ENCODE results near the gene LRRK1. TPM values are rescaled to one million over a fixed set of nuclear protein-coding genes. Genes with fewer than 3 reads are reported as not detected.
"Not testable (repeated sequence)": the region's sequence is repeated elsewhere in the genome, so short reads cannot be mapped to it uniquely, and the experiment has no call there.

Gene LRRK1
- polyA plus RNA-seq, 1 of the 3 experiments (the other 2 are of a cell fraction) = 6.9 TPM

- peaks cover 0 to 2% of the 10 kb centered on the region in 2 experiments for H3K36me3 ChIP-seq (replicated peaks in 1 of 2; ENCODE audit: control insufficient read depth in 1 of 2, insufficient read depth in 2 of 2, low read length in 1 of 2)
- 67% methylated on average over 6 of the region's 6 CpGs for WGBS (ENCODE audit: low lambda C conversion rate)
- TF ChIP-seq FOSL2 (IDR thresholded peaks at IDR 0.05; ENCODE audit: borderline replicate concordance, low read depth) (peak; percentile 36; the same call in 1 of the 2 replicates), EZH2phosphoT487 (IDR thresholded peaks at IDR 0.05; ENCODE audit: borderline replicate concordance, low read depth) (no peak)
- H3K4me1 ChIP-seq (ENCODE audit: control insufficient read depth in 1 of 2, insufficient read depth in 2 of 2, low read depth in 1 of 2, low read length in 1 of 2) = peaks cover 12 to 15% of the 10 kb centered on the region in 2 experiments; a peak in 3 of 4 replicates
- H4K20me1 ChIP-seq (ENCODE audit: insufficient read depth) = no peaks in the 10 kb centered on the region
- H3K27me3 ChIP-seq (ENCODE audit: insufficient read depth) = no peaks in the 10 kb centered on the region
- DNase-seq = no peak
- no peaks in the 10 kb centered on the region for H3K9me3 ChIP-seq
- H3K9me2 ChIP-seq = no peaks in the 10 kb centered on the region
- CTCF ChIA-PET = interaction anchor here (1.0 to 1.4 kb wide), 6 partner anchors 10 to 188 kb away, joined by 3 to 6 read pairs (median 4); no protein-coding TSS in a partner anchor
- no peaks in the 10 kb centered on the region for H3K79me2 ChIP-seq (ENCODE audit: insufficient read depth)
- peaks cover 5% of the 10 kb centered on the region for H3F3A ChIP-seq (replicated peaks; ENCODE audit: insufficient read depth)
- POLR2A ChIA-PET = no interaction called here
- no peak overlapping the region for H3K4me3 ChIP-seq (ENCODE audit: low read depth in 2 of 2, low read length in 1 of 2)
- H3K4me2 ChIP-seq = peak overlapping the region; percentile 55
- H3K27ac ChIP-seq (ENCODE audit: low read depth in 2 of 2, low read length in 1 of 2) = peak overlapping the region; percentile 58 to 87; a peak in 3 of 4 replicates
- peak overlapping the region; percentile 87 for H2AFZ ChIP-seq (ENCODE audit: low read depth)
- H3K9ac ChIP-seq = peak overlapping the region; percentile 68
Measured at GRCh38 chr15:101070502-101071273, 151.5 kb downstream of the LRRK1 start.

- Histone ChIP-seq H3K9me3 (no peaks in the 10 kb centered on the region), H3K9ac (no peak overlapping the region), H3K4me2 (no peak overlapping the region), H3K4me3 (ENCODE audit: low read depth in 2 of 2, low read length in 1 of 2) (no peak overlapping the region), H3K27ac (ENCODE audit: low read depth in 2 of 2, low read length in 1 of 2) (peak overlapping the region in 1 of 2 experiments; percentile 87; a peak in 2 of 4 replicates), H4K20me1 (ENCODE audit: insufficient read depth) (no peaks in the 10 kb centered on the region), H2AFZ (ENCODE audit: low read depth) (no peak overlapping the region), H3K36me3 (replicated peaks in 1 of 2; ENCODE audit: control insufficient read depth in 1 of 2, insufficient read depth in 2 of 2, low read length in 1 of 2) (no peaks in the 10 kb centered on the region), H3K79me2 (ENCODE audit: insufficient read depth) (no peaks in the 10 kb centered on the region), H3K27me3 (ENCODE audit: insufficient read depth) (no peaks in the 10 kb centered on the region), H3K4me1 (ENCODE audit: control insufficient read depth in 1 of 2, insufficient read depth in 2 of 2, low read depth in 1 of 2, low read length in 1 of 2) (peaks cover 12 to 15% of the 10 kb centered on the region in 2 experiments; a peak in 3 of 4 replicates), H3F3A (replicated peaks; ENCODE audit: insufficient read depth) (peaks cover 5% of the 10 kb centered on the region), H3K9me2 (no peaks in the 10 kb centered on the region)
- CTCF ChIA-PET = interaction anchor here (1.2 to 1.4 kb wide), 3 partner anchors 14 to 187 kb away, joined by 4 to 6 read pairs (median 5); no protein-coding TSS in a partner anchor
- WGBS (ENCODE audit: low lambda C conversion rate) = over 99% methylated on average over 10 of the region's 10 CpGs
- POLR2A ChIA-PET = no interaction called here
- DNase-seq = no peak
- TF ChIP-seq ELF1 (IDR thresholded peaks at IDR 0.05) = no peak
- TF ChIP-seq REST (IDR thresholded peaks at IDR 0.05; ENCODE audit: low read depth, low read length) = no peak
- TF ChIP-seq SIN3A (IDR thresholded peaks at IDR 0.05; ENCODE audit: borderline replicate concordance, low read depth, low read length) = no peak
- no peak for TF ChIP-seq YY1 (IDR thresholded peaks at IDR 0.05; ENCODE audit: low read depth)
- no peak for TF ChIP-seq FOXJ3 (CRISPR knock-in tag; IDR thresholded peaks at IDR 0.05)
- no peak for TF ChIP-seq RCOR1 (IDR thresholded peaks at IDR 0.05; ENCODE audit: low read length)
- no peak for TF ChIP-seq IRF3 (IDR thresholded peaks at IDR 0.05; ENCODE audit: low read depth, low read length)
- no peak for TF ChIP-seq MXI1 (IDR thresholded peaks at IDR 0.05; ENCODE audit: low read depth, low read length)
- TF ChIP-seq RAD21 (IDR thresholded peaks at IDR 0.05; ENCODE audit: low read length) = no peak
- TF ChIP-seq TCF12 (IDR thresholded peaks at IDR 0.05) = no peak
- no peak for TF ChIP-seq GABPA (IDR thresholded peaks at IDR 0.05; ENCODE audit: low read depth)
- no peak for TF ChIP-seq RFX5 (IDR thresholded peaks at IDR 0.05; ENCODE audit: low read length)
Measured at GRCh38 chr15:101071651-101072050, 152.5 kb downstream of the LRRK1 start.

- peaks cover 12 to 15% of the 10 kb centered on the region in 2 experiments; a peak in 3 of 4 replicates for H3K4me1 ChIP-seq (ENCODE audit: control insufficient read depth in 1 of 2, insufficient read depth in 2 of 2, low read depth in 1 of 2, low read length in 1 of 2)
- POLR2A ChIA-PET; H3K4me3 ChIP-seq (ENCODE audit: low read depth in 2 of 2, low read length in 1 of 2); H3K9ac ChIP-seq; H3K27ac ChIP-seq (ENCODE audit: low read depth in 2 of 2, low read length in 1 of 2); H3K9me3 ChIP-seq; H3K9me2 ChIP-seq; DNase-seq; H3K36me3 ChIP-seq (replicated peaks in 1 of 2; ENCODE audit: control insufficient read depth in 1 of 2, insufficient read depth in 2 of 2, low read length in 1 of 2); H3K79me2 ChIP-seq (ENCODE audit: insufficient read depth); H3K27me3 ChIP-seq (ENCODE audit: insufficient read depth); H4K20me1 ChIP-seq (ENCODE audit: insufficient read depth); H3K4me2 ChIP-seq; H3F3A ChIP-seq (replicated peaks; ENCODE audit: insufficient read depth); H2AFZ ChIP-seq (ENCODE audit: low read depth): not testable (repeated sequence)
- CTCF ChIA-PET = interaction anchor here (1.3 to 1.4 kb wide), 2 partner anchors 64 to 186 kb away, joined by 5 to 6 read pairs; no protein-coding TSS in a partner anchor
- WGBS (ENCODE audit: low lambda C conversion rate) = 94% methylated on average over 4 of the region's 4 CpGs
Measured at GRCh38 chr15:101072235-101072634, 153.1 kb downstream of the LRRK1 start.
